Fibroblast of peridontal ligament (primary cell): ENCODE results near the gene UBXN2A.
A peak's percentile ranks its signal among the peaks of the same experiment; 100 is the strongest.
"Not testable (repeated sequence)": the region's sequence is repeated elsewhere in the genome, so short reads cannot be mapped to it uniquely, and the experiment has no call there.

Experiments used
- DNase-seq: peaks from one replicate; pipeline ENCODE4 v3.0.0-alpha.2; 2010; ENCODE audit errors: extremely low read depth

The UBXN2A gene

DNA sequence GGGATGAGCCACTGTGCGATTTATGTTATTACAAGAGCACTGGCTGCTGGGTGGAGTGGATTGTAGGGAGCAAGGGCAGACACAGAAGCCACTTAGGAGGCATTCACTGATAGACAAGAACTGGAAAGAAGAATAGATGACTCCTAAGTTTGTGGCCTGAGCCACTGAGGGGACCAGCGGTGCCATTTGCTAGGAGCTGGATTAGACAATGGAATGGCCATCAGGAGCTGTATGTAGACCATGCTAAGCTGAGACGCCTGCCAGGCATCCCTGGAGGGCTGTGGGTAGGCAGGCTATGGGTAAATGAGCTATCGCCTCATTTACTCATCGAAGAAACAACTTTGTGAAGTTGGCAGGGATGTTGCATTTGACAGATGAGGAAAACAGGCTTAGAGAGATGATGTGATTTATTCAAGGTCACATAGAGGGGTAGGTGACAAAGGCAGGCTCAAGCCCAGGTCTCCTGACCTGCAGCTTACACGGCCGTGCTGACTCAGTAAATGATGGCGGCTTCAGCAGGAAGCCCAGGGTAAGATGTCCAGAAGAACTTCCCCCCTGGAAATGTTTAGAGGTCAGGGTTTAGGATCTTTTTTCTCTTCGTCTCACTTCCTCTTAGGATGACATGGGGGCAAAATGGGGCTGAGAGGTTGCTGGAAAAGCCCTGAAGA lies 72.4 kb downstream of the UBXN2A start:
- no peak for DNase-seq

DNA sequence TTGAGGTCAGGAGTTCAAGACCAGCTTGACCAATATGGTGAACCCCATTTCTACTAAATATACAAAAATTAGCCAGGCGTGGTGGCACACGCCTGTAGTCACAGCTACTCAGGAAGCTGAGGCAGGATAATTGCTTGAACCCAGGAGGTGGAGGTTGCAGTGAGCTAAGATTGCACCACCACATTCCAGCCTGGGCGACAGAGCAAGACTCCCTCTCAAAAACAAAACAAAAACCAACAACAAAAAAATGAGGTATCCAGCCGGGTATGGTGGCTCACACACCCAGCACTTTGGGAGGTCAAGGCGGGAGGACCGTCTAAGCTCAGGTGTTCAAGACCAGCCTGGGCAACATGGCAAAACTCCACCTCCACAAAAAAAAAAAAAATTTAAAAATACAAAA lies 74.6 kb downstream of the UBXN2A start:
- DNase-seq: not testable (repeated sequence)

- peak; percentile 37 for DNase-seq
Measured at GRCh38 chr2:24015562-24016375, 75.5 kb downstream of the UBXN2A start.

GRCh38 chr2:24016376-24016761 lies 76.1 kb downstream of the UBXN2A start:
- DNase-seq: no peak

DNA sequence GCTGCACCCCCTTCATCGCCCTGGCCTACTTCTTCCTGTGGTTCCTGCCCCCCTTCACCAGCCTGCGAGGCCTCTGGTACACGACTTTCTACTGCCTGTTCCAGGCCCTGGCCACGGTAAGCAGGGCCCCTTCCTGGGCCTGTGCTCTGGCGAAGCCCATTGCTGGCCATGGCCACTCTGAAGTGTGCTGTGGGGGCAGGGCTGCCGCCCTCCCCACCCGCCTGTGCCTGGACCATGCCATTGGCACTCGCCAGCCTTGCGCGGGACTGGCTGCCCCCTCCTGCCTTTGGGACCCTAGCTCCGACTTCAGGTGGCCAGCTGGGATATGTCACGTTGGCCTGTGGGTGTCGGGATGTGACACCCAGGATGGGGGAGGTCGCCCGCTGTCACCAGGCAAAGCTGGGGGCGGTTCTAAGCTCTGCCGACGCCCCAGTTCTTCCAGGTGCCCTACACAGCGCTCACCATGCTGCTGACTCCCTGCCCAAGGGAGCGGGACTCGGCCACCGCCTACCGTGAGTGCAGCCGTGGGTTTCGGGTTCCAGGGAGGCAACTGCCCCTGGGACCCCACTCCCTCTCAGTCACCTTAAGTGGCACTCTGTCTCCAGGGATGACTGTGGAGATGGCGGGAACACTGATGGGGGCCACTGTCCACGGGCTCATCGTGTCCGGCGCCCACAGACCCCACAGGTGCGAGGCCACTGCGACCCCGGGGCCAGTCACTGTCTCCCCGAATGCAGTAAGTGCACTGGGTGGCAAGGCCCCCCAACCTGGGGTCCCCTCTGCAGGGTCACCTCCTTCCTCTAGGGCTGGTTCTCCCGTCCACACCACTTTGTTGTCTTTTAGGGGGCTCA lies 76.8 kb downstream of the UBXN2A start:
- DNase-seq: no peak

DNA sequence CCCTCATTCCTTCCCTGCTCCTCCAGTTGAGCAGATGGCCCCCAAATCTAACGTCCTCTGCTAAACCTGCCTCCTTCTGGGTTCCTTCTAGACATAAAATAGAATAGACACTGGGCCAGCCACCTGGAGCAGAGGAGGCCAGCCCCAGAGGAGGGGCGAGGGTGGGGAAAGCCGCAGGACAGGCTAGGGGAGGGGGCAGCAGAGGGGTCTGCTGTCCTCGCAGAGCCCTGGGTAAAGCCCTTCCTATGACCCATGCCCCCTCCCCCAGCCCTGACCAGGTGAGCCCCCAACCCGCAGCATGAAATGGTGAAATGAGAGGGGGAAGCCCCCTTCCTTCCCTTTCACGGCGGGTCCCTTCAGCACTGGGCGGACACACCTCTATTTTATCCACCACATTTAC lies 77.4 kb downstream of the UBXN2A start:
- DNase-seq: no peak

- no peak for DNase-seq
Measured at GRCh38 chr2:24018241-24018640, 78.0 kb downstream of the UBXN2A start.

- DNase-seq: no peak
Measured at GRCh38 chr2:24019729-24020128, 79.5 kb downstream of the UBXN2A start.

DNA sequence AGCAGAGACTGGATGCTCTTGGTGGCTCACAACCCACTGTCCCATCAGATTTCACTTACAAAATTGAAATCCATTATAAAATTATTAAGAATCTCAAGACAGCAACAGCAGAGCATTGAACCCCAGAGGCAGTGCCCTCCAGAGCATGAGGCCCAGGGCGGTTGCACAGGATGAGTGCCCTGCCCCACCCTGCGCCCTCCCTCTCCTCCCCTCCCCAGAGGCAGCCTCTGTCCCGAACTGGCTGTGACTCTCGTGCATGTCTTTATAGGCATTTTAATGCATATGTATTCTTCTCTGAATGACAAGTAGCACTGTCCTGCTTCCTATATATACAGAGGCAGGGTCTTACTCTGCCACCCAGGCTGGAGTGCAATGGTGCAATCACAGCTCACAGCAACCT lies 80.0 kb downstream of the UBXN2A start:
- DNase-seq: no peak

DNA sequence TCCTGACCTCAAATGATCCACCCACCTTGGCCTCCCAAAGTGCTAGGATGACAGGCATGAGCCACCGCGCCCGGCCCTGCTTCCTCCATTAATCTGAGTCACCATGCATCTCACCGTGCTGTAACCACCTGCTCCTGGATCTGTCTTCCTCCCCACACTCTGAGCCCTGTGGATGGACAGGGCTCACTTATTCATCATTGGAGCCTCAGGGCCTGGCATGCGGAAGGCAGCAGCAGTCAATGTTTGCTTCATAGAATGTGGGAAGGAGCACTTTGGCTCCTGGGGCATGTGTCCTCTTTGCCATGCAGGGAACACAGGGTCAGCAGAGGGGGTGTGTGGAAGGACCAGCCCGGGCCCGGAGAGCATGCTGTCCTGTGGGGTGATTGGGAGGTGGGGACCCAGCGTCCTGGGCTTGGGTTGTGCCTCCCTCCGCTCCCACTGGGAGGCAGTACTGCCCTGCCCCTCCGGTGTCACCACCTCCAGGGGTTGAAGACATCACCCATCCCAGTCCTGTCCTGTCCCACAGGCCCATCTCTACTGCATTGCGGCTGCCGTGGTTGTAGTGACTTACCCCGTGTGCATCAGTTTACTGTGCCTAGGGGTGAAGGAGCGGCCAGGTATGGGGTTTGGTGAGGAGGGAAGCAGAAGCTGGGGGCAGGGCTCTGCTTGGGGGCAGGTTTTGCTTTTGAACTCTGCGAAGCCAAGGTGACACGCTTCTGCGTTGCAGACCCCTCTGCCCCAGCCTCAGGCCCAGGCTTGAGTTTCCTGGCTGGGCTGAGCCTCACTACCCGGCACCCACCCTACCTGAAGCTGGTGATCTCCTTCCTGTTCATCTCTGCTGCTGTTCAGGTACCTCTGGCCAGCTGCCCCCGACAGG lies 81.1 kb downstream of the UBXN2A start:
- no peak for DNase-seq

GRCh38 chr2:24022324-24022974 lies 82.2 kb downstream of the UBXN2A start:
- no peak for DNase-seq

DNA sequence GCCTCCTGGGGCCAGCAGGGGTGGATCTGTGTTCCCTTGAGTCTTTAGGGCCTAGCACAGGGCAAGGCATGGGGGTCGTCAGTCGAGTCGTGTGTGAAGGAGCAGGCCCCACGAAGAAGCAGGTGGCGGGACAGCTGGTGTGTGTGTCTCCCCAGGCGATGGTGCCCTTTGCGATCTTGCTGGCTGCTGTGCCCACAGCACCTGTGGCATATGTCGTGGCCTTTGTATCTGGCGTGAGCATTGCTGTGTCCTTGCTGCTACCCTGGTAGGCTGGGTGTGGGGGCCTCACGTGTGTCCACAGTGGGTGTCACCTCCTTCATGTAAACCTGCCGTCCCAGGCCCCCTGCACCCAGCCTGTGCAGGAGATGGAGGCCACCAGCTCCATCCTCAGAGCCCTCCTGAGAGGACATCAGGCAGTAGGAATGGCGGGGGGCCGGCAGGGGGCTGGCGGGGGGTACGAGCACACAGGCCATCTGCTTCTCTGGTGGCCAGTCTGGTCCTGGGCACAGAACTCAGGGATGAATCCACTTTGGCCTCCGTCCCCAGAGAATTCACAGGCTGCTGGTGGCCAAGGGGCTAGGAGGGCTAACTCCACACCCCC lies 82.8 kb downstream of the UBXN2A start:
- DNase-seq: no peak

DNA sequence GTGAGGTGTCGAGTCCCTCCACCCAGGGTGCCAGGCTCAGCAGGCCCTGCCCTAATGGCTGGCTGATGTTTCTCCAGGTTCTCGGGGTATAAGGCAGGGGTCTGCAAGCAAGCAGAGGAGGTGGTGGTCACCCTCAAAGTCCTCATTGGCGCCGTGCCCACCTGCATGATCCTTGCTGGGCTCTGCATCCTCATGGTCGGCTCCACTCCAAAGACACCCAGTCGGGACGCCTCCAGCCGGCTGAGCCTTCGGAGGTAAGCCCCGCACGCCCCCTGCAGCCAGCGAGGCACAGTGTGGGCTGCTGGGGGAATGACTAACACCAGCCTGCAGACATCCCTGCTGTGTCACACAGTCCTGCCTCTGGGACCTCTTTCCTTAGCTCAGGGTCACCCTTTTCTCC lies 83.8 kb downstream of the UBXN2A start:
- DNase-seq: no peak

DNA sequence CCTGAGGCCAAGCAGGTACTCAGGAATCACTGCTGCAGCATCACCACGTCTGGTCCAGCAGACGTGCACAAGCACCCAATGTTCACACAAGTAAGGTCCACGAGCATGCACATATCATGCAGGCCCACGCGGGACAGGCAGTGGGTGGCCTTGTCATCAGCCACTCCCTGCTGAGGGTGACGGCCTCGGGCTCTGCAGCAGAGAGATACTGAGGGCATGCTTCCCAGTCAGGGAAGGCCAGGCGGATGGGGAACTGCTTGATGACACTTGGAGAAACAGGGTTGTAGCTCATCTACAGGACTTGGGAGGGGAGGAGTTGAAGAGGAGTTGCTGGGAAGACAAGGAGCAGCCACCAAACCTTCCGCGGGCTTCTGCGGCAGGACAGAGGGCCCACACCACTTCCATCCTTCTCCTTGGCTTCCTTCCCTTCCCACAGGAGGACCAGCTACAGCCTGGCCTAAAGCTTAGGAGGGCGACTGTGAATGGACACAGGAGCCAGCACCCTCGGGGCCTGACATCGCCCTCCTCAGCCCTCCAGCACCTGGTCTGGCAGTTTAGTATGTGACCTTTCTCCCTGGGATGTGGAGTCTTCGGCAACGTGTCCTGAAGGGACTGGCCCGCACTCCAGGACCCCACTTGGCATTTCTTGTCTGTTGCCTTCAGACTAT lies 84.9 kb downstream of the UBXN2A start:
- no peak for DNase-seq

DNA sequence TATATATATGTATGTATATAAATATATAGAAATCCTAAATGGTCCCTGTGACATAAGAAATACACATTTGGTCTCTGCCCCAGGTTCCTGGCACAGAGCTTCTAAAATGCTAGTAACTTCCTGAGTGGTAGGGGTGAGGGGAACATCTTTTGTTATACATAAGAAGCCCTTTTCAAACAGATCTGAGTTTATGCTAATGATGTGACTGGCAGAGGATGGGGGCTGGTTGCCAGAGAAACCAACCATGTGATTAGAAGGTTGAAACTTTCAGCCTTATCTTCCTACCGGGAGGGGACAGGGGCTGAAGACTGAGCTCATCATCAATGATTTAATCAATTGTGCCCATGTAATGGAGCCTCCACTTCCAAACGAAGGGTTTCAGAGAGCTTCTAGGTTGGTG lies 86.0 kb downstream of the UBXN2A start:
- no peak for DNase-seq

- no peak for DNase-seq
Measured at GRCh38 chr2:24038786-24039499, 98.7 kb downstream of the UBXN2A start.

DNA sequence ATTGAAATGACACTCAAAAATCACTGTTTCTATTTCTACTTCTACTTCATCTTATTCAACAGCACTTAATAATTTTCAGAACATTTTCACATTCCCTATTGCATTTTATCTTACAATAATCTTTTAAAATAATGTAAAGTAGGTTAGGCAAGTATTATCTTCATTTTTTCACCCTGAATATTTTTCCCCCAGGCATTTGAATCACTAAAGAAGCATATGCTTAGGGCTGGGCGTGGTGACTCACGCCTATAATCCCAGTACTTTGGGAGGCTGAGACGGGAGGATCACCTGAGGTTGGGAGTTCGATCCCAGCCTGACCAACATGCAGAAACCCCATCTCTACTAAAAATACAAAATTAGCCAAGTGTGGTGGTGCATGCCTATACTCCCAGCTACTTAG lies 100.2 kb downstream of the UBXN2A start:
- no peak for DNase-seq

- DNase-seq: not testable (repeated sequence)
Measured at GRCh38 chr2:24043133-24043532, 102.9 kb downstream of the UBXN2A start.
